KG1 (cell line): ENCODE measurements around the gene CRKL.
"Not testable (repeated sequence)": the region's sequence is repeated elsewhere in the genome, so short reads cannot be mapped to it uniquely, and the experiment has no call there.

Experiments used
- DNase-seq: peaks from one replicate; lab custom pipeline; 2025; lab: John Stamatoyannopoulos, UW

Gene CRKL

DNA sequence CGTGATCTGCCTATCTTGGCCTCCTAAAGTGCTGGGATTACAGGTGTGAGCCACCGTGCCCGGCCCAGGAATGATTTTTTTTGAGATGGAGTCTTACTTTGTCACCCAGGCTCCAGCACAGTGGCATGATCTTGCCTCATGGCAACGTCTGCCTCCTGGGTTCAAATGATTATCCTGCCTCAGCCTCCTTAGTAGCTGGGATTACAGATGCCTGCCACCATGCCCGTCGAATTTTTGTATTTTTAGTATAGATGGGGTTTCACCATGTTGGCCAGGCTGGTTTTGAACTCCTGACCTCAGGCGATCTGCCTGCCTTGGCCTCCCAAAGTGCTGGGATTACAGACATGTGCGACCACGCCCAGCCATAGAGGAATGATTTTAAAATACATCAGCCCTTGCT lies 17.8 kb downstream of the CRKL start:
- DNase-seq, result not testable (repeated sequence)

DNA sequence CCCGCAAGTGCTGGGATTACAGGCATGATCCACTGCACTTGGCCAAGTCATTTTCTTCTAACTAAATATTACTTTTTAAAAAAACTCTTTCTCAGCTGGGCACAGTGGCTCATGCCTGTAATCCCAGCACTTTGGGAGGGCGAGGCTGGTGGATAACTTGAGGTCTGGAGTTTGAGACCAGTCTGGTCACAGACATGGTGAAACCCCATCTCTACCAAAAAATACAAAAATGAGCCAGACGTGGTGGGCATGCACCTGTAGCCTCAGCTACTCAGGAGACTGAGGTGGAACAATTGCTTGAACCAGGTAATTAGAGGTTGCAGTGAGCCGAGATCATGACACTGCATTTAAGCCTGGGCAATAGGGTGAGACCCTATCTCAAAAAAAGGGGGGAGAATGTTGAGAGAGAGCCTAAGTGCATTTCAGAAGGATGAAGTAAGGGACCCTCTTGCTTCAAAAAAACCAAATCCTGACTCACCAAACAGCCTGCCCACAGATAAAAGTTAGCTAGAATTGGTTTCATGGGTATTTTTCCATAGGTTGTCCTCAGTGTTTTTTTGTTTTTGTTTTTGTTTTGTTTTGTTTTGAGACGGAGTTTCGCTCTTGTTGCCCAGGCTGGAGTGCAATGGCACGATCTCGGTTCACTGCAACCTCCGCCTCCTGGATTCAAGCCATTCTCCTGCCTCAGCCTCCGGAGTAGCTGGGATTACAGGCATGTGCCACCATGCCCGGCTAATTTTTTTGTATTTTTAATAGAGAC lies 18.8 kb downstream of the CRKL start:
- not testable (repeated sequence) for DNase-seq

DNA sequence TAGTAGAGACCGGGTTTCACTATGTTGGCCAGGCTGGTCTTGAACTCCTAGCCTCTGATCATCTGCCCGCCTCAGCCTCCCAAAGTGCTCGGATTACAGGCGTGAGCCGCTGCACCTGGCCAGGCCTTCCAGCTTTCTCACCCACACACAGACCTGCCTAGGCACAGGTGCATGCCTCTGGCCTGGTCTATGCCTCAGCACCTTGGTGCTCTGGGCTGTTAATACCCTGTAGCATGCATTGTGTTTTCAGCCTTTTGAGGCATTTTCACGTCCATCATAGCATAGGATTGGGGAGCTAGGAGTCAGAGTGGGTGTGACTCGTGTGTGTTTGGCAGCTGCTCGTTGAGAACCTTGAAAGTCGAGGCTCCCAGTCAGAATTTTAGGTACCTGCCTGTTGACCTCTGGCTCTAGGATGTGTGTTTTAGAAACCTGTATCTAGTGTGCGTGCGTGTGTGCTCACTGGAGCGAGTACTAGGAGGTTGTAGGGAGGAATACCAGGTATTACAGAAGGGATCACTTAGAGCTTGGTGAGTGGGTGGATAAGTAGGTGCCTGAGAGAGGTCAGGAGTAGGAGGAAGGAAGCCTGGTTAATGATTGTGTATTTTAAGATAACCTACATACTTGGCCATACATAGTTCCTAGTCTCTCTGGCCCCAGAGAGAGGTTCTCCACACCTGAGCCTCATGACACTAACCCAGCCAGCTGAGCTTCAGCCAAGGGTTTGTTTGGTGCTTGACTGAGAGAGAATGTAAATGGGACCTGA lies 20.0 kb downstream of the CRKL start:
- DNase-seq, result no peak

GRCh38 chr22:20937794-20938671 lies 20.8 kb downstream of the CRKL start:
- DNase-seq, result no peak

GRCh38 chr22:20939457-20940185 lies 22.4 kb downstream of the CRKL start:
- not testable (repeated sequence) for DNase-seq

DNA sequence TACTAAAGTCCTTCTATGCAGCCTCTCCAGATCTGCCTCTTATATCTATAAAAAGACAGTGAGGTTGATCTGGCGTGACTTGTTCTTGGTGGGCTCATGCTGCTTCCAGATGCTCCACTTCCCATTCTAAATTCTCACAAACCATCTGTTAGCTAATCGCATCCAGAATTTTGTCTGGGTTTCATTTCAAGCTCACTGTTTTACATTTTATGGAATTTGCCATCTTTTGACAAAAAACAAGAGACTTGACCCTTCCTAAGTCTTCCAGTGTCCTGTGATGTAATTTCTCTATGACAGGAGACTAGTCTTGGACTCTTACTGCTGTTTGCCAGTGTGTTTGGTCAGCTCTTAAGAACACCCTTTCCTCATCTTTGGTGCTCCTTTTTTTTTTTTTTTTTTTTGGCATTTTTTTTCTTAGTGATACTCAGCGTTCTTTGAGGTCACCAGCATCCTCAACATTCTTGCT lies 23.0 kb downstream of the CRKL start:
- no peak for DNase-seq

DNA sequence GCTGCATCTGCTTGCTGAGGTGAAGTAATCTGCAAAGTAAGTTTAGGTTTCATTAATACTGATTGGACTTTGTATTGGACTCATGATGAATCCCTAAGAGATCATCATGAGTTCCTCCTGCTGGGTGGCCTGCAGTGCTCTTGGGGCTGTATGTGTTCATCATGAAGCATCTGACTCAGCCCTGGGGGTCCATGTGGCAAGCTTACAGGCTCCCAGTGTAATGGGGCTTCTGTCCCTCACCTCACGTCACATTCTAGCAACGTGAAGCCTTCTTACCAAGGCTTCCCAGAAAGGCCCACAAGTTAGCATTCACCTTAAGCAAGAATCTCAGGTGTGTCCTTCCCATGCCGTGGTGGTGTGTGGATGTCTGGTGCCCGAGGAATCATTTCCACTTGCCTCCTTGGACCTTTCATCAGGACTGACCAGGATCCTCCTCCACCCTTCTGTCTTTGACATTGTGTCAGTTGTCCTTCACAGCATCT lies 23.7 kb downstream of the CRKL start:
- no peak for DNase-seq

GRCh38 chr22:20942203-20942902 lies 25.1 kb downstream of the CRKL start:
- DNase-seq, result not testable (repeated sequence)

DNA sequence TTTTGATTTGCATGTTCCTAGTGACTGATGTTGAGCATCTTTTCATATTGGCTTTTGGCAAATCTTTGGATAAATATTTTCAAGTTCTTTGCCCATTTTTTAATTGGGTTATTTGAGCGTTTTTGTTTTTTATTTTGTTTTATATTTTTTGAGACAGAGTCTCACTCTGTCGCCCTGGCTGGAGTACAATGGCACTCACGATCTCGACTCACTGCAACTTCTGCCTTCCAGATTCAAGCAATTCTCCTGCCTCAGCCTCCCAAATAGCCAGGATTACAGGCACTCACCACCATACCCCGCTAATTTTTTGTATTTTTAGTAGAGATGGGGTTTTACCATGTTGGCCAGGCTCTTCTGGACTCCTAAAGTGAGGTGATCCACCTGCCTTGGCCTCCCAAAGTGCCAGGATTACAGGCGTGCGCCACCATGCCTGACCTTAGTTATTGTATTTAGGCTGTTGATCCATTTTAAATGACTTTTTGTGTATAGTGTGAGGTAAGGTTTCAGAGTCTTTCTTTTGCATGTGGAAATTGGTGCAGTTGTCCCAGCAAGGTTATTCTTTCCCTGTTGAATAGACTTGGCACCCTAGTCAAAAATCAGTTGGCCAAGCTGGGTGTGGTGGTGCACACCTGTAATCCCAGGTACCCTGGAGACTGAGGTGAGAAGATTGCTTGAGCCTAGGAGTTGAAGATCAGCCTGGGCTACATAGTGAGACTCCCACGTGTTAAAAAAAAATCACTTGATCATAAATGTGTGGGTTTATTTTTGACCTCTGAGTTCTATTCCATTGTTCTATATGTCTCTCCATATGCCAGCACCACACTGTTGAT lies 26.1 kb downstream of the CRKL start:
- DNase-seq, result no peak

- DNase-seq, result no peak
Observed at GRCh38 chr22:20944042-20944441, 26.8 kb downstream of the CRKL start.

DNA sequence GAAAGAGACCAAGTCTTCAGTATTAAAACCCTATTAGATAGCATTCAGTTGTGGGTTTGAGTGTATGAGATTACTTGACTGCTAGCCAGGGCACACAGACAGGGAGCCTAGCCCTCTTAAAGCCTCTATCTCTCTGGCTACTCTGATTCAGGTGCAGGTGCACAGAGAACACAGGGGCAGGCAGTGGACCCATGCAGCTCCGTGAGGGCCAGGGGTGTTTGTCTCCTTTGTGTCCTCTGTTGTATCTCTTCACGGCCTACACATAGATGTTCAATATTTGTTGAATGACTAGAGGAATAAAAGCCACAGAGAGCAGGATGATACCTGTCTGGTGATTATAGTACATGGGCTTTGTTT lies 28.3 kb downstream of the CRKL start:
- DNase-seq, result no peak

GRCh38 chr22:20946080-20946986 lies 29.1 kb downstream of the CRKL start:
- DNase-seq, result no peak

DNA sequence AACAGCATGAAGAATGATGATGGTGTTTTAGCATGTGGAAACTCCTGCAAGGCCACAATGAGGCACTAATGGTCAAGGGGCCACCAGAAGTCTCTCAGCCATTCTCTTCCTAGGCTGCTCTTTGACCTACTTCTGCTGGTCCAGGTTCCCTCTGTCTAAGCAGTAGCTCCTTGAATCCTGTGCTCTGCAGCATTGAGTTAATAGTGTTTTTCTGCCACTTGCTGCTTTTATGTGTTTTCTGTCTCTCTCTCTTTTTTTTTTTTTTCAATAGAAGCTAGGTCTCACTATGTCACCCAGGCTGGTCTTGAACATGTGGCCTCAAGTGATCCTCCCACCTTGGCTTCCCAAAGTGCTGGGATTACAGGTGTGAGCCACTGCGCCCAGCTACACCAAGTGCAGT lies 29.8 kb downstream of the CRKL start:
- DNase-seq, result no peak

- DNase-seq, result no peak
Observed at GRCh38 chr22:20948450-20948849, 31.2 kb downstream of the CRKL start.

GRCh38 chr22:20948989-20949388 lies 31.8 kb downstream of the CRKL start:
- no peak for DNase-seq

GRCh38 chr22:20949698-20950183 lies 32.5 kb downstream of the CRKL start:
- no peak for DNase-seq

GRCh38 chr22:20951151-20951931 lies 34.1 kb downstream of the CRKL start:
- no peak for DNase-seq

- DNase-seq, result no peak
Observed at GRCh38 chr22:20951932-20952380, 34.7 kb downstream of the CRKL start.
